ENCODE data around the gene SEC31A.

DNA sequence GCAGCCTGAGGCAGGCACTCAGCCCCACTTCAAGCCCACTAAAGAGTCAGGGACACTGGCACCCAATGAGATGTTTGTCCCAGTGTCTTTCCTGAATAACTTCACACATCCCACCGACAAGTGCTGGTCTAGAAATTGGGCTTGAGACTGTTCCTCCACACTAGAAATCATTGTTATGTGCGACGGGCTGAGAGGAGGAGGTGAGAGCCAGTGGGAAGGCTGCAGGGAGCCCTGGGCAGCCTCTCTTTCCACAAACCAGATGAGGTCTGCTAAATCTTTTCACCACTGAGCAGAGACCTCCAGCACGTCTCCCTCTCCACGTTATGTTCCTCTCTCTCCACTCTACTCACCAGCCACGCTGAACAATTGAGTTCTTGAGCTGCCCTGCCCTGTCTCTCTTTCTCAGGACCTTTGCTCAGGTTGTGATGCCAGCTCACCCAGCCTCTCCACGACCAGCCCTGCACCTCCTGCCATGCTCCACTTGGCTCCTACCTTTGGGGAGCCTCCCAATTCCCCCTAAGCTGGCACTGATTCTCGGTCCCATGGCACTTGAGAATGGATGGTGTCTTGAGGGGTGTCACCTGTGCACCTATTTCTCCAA is 100.8 kb downstream of the SEC31A start:
- TF ChIP-seq, protein P1, sequence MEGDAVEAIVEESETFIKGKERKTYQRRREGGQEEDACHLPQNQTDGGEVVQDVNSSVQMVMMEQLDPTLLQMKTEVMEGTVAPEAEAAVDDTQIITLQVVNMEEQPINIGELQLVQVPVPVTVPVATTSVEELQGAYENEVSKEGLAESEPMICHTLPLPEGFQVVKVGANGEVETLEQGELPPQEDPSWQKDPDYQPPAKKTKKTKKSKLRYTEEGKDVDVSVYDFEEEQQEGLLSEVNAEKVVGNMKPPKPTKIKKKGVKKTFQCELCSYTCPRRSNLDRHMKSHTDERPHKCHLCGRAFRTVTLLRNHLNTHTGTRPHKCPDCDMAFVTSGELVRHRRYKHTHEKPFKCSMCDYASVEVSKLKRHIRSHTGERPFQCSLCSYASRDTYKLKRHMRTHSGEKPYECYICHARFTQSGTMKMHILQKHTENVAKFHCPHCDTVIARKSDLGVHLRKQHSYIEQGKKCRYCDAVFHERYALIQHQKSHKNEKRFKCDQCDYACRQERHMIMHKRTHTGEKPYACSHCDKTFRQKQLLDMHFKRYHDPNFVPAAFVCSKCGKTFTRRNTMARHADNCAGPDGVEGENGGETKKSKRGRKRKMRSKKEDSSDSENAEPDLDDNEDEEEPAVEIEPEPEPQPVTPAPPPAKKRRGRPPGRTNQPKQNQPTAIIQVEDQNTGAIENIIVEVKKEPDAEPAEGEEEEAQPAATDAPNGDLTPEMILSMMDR (IDR thresholded peaks at IDR 0.05; ENCODE audit: insufficient read depth, low read length): no peak
- TF ChIP-seq SPI1 (IDR thresholded peaks at IDR 0.05; ENCODE audit: borderline replicate concordance, low read depth): no peak

Data from HL-60 (cell line).